Thoracic aorta (tissue), 2 donors: Measurements from ENCODE around the gene YPEL4. TPM values are rescaled to one million over a fixed set of nuclear protein-coding genes. Genes with fewer than 3 reads are reported as not detected.

Experiments used
- ATAC-seq: fragments of 150-250 bp; one replicate; pipeline ENCODE4 v1.8.0; 2017; ENCODE audit warnings: low read depth; ENCODE audit not compliant: insufficient number of reproducible peaks, low FRiP score
- DNase-seq: peaks from one replicate; pipeline ENCODE4 v3.0.0-alpha.2; 2020; ENCODE audit warnings: low spot score
- H3K27ac ChIP-seq, 2 donors: fragments of 200-600 bp; sonication (generic); 1 replicate in 1 of 2; 2 replicates in 1 of 2; pipeline ENCODE4 v1.5.1; 2016; ENCODE audit warnings: mild to moderate bottlenecking in 2 of 2, moderate library complexity in 2 of 2
- H3K27me3 ChIP-seq: fragments of 200-600 bp; sonication (generic); replicated peaks from 2 replicates; pipeline ENCODE4 v1.6.0; 2016; ENCODE audit warnings: mild to moderate bottlenecking; ENCODE audit not compliant: insufficient read depth
- H3K36me3 ChIP-seq: fragments of 200-600 bp; sonication (generic); one replicate; pipeline ENCODE4 v1.5.1; 2016
- H3K4me1 ChIP-seq, 2 donors: fragments of 200-600 bp; sonication (generic); 1 replicate in 1 of 2; 2 replicates in 1 of 2; pipeline versions ENCODE4 v1.5.1 to v1.6.0; 2016; ENCODE audit warnings: low read depth in 2 of 2, mild to moderate bottlenecking in 1 of 2; ENCODE audit not compliant: control insufficient read depth in 1 of 2
- H3K4me3 ChIP-seq: fragments of 200-600 bp; sonication (generic); 2 replicates; pipeline ENCODE4 v1.5.1; 2016; ENCODE audit warnings: mild to moderate bottlenecking
- H3K9me3 ChIP-seq: fragments of 200-600 bp; sonication (generic); 2 replicates; pipeline ENCODE4 v1.5.1; 2016
- total RNA-seq, 2 donors: library from RNA; depleted of rRNA; stranded (reverse); fragments of >200 nt; gene quantifications; one replicate each; pipeline versions ENCODE4 v1.1.0 to v1.2.3, GENCODE V29; 2016
- TF ChIP-seq, protein P1 (sequence below): fragments of 200-600 bp; sonication (generic); IDR thresholded peaks from one replicate; pipeline ENCODE4 v1.5.1; 2019; ENCODE audit warnings: antibody characterized with exemption

YPEL4 gene
- total RNA-seq, 2 donors from 2014 or later, result 1.1 to 1.2 TPM

DNA sequence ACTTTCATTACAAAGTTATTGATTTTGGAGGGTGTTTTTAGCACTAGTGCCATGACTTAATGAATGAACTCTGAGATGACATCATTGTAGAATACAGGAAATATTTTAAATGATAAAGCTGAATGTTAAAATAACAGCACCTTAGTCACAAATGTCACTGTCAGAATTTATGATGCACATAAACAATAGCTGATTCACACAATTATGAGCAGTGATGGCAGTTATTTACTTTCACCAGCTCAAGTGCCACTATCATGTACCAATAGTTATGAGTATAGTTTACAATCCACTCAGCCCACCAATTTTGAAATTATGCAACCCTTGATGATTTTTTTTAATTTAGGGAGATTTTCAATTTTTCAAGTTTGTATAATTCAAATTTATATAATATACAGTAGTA, 29.2 kb downstream of the YPEL4 start:
- Histone ChIP-seq H3K27me3 (no peaks in the 10 kb centered on the region), H3K27ac (no peak overlapping the region), H3K36me3 (peaks cover 3% of the 10 kb centered on the region), H3K4me1 (no peaks in the 10 kb centered on the region), H3K9me3 (no peaks in the 10 kb centered on the region), H3K4me3 (no peak overlapping the region)
- no peak for ATAC-seq
- DNase-seq, result no peak
- TF ChIP-seq, protein P1, sequence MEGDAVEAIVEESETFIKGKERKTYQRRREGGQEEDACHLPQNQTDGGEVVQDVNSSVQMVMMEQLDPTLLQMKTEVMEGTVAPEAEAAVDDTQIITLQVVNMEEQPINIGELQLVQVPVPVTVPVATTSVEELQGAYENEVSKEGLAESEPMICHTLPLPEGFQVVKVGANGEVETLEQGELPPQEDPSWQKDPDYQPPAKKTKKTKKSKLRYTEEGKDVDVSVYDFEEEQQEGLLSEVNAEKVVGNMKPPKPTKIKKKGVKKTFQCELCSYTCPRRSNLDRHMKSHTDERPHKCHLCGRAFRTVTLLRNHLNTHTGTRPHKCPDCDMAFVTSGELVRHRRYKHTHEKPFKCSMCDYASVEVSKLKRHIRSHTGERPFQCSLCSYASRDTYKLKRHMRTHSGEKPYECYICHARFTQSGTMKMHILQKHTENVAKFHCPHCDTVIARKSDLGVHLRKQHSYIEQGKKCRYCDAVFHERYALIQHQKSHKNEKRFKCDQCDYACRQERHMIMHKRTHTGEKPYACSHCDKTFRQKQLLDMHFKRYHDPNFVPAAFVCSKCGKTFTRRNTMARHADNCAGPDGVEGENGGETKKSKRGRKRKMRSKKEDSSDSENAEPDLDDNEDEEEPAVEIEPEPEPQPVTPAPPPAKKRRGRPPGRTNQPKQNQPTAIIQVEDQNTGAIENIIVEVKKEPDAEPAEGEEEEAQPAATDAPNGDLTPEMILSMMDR, result no peak

DNA sequence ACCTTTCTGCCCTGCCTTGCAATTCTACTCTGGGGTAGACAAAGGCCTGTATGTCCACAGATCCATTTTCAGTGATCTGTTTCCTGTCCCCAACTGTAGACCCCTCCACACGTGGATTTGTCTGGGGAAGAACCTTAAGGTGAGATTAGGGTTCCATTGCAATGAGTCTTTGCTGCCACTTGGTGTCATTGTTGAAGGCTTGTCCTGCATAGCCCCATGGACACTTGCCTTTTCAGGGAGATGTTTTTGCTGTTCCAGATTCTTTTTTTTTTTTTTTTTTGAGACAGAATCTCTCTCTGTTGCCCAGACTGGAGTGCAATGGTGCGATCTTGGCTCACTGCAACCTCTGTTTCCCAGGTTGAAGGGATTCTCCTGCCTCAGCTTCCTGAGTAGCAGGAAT, 30.4 kb downstream of the YPEL4 start:
- H3K9me3 ChIP-seq, result no peaks in the 10 kb centered on the region
- H3K27ac ChIP-seq, result no peak overlapping the region
- H3K27me3 ChIP-seq, result no peaks in the 10 kb centered on the region
- ATAC-seq (no peak), DNase-seq (no peak)
- TF ChIP-seq, protein P1, result no peak
- no peak overlapping the region for H3K4me3 ChIP-seq
- no peaks in the 10 kb centered on the region for H3K4me1 ChIP-seq
- peaks cover 7% of the 10 kb centered on the region for H3K36me3 ChIP-seq

DNA sequence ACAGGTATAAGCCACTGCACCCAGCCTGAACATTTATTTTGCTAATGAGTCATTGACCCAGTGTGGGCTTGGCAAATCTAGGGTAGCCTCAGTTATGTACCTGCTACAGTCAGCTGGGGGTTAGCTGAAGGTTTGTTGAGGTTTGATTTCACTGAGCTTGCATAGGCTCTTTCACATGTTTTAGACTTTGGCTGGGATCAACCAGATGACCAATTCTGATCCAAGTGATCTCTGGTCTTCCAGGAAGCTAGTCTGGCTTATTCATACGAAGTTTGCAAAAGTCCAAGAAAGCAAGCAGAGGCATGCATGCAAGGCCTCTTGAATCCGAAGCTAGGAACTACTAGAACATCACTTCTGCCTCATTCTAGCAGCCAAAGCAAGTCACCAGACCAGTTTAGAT, 31.3 kb downstream of the YPEL4 start:
- no peak for DNase-seq
- no peak overlapping the region for H3K27ac ChIP-seq
- TF ChIP-seq, protein P1, result no peak
- no peak for ATAC-seq
- no peak overlapping the region for H3K4me3 ChIP-seq
- no peaks in the 10 kb centered on the region for H3K4me1 ChIP-seq
- no peaks in the 10 kb centered on the region for H3K27me3 ChIP-seq
- peaks cover 13% of the 10 kb centered on the region for H3K36me3 ChIP-seq
- no peaks in the 10 kb centered on the region for H3K9me3 ChIP-seq

DNA sequence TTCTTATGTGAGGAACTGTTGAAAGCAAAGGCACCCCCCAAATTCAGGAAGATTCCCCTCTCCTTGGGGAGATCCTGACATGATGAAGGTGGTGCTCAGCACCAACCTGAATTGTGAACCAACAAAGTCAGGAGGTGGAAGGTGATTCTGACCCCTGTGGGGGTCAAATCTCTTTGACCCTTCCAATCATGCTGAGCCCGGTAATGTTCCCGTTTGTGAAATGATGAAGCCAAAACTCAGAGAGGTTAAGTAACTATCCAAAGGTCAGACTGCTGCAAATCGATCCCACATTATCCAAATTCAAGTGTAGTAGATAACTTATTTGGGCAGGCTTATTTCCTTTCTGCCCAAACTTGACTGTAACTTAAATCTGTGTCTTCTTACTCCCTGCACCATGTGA, 33.1 kb downstream of the YPEL4 start:
- Histone ChIP-seq H3K27ac (no peak overlapping the region), H3K9me3 (no peaks in the 10 kb centered on the region), H3K27me3 (no peaks in the 10 kb centered on the region), H3K4me1 (no peaks in the 10 kb centered on the region), H3K4me3 (no peak overlapping the region), H3K36me3 (peaks cover 30% of the 10 kb centered on the region)
- TF ChIP-seq, protein P1, result no peak
- no peak for ATAC-seq
- no peak for DNase-seq

DNA sequence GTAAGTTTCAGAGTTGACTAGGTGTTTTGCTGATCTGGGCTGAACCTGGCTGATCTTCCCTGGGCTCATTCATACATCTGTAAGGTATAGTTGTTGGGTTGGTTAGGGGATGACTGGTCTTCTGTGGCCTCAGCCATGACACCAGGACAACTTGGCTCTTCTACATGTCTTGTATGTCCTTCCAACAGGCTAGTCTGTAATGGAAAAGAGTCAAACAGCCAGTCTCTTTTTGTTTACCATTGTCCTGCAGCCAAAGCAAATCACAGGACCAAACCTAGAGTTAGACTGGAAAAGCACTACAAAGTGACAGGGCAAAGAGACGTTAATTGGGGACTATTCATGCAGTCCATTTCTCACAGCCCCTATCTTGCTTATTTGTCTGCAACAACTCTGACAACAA, 34.4 kb downstream of the YPEL4 start:
- DNase-seq, result no peak
- no peak for ATAC-seq
- TF ChIP-seq, protein P1, result no peak
- no peaks in the 10 kb centered on the region for H3K27me3 ChIP-seq
- no peak overlapping the region for H3K4me3 ChIP-seq
- peaks cover 27% of the 10 kb centered on the region for H3K36me3 ChIP-seq
- no peaks in the 10 kb centered on the region for H3K4me1 ChIP-seq
- H3K27ac ChIP-seq, result no peak overlapping the region
- H3K9me3 ChIP-seq, result no peaks in the 10 kb centered on the region
